ENCODE data around the gene ADCYAP1R1.

Gene ADCYAP1R1

GRCh38 chr7:31133497-31133896, 81.4 kb downstream of the ADCYAP1R1 start:
- Histone ChIP-seq H3K9ac (ENCODE audit: low read depth, low read length, poor library complexity) (no peak overlapping the region), H3K27me3 (ENCODE audit: control insufficient read depth in 3 of 3, insufficient read depth in 3 of 3, low read depth in 1 of 3, low read length in 3 of 3) (no peaks in the 10 kb centered on the region), H3K9me3 (replicated peaks in 1 of 2; ENCODE audit: control insufficient read depth in 2 of 2, insufficient read depth in 1 of 2, low read depth in 1 of 2, low read length in 2 of 2) (no peaks in the 10 kb centered on the region), H2BK12ac (ENCODE audit: low read length) (no peak overlapping the region), H2AFZ (ENCODE audit: low read length) (no peak overlapping the region), H2BK5ac (ENCODE audit: low read length) (no peak overlapping the region), H2AK5ac (ENCODE audit: low read depth, low read length) (no peak overlapping the region), H3K4ac (ENCODE audit: low read length) (no peak overlapping the region), H4K91ac (ENCODE audit: low read depth, low read length, poor library complexity) (no peak overlapping the region), H3K4me2 (ENCODE audit: insufficient read depth, low read length, poor library complexity, severe bottlenecking) (no peak overlapping the region), H3K79me1 (ENCODE audit: low read depth, low read length) (no peaks in the 10 kb centered on the region), H3K18ac (ENCODE audit: low read length) (no peak overlapping the region), H2BK120ac (ENCODE audit: low read depth, low read length) (no peak overlapping the region), H3K14ac (ENCODE audit: low read length) (no peak overlapping the region), H4K8ac (ENCODE audit: low read depth, low read length) (no peak overlapping the region), H2BK15ac (ENCODE audit: low read length) (no peak overlapping the region), H3K36me3 (replicated peaks in 1 of 2; ENCODE audit: control insufficient read depth in 2 of 2, insufficient read depth in 2 of 2, low read length in 2 of 2) (no peaks in the 10 kb centered on the region), H3K4me1 (ENCODE audit: control insufficient read depth in 2 of 2, insufficient read depth in 1 of 2, low read depth in 1 of 2, low read length in 2 of 2) (peaks cover 0 to 2% of the 10 kb centered on the region in 2 donors), H3K4me3 (ENCODE audit: low read length in 2 of 2) (no peak overlapping the region), H3K27ac (replicated peaks; ENCODE audit: low read length) (no peak overlapping the region), H3K23ac (ENCODE audit: low read depth, low read length, poor library complexity) (no peak overlapping the region)
- no peak for DNase-seq (ENCODE audit: low spot score)
- WGBS, 2 donors (ENCODE audit: extremely low coverage in 2 of 2, insufficient read length in 2 of 2, insufficient replicate concordance in 1 of 2) = no CpG with 5 or more reads among the region's 3 CpGs

DNA sequence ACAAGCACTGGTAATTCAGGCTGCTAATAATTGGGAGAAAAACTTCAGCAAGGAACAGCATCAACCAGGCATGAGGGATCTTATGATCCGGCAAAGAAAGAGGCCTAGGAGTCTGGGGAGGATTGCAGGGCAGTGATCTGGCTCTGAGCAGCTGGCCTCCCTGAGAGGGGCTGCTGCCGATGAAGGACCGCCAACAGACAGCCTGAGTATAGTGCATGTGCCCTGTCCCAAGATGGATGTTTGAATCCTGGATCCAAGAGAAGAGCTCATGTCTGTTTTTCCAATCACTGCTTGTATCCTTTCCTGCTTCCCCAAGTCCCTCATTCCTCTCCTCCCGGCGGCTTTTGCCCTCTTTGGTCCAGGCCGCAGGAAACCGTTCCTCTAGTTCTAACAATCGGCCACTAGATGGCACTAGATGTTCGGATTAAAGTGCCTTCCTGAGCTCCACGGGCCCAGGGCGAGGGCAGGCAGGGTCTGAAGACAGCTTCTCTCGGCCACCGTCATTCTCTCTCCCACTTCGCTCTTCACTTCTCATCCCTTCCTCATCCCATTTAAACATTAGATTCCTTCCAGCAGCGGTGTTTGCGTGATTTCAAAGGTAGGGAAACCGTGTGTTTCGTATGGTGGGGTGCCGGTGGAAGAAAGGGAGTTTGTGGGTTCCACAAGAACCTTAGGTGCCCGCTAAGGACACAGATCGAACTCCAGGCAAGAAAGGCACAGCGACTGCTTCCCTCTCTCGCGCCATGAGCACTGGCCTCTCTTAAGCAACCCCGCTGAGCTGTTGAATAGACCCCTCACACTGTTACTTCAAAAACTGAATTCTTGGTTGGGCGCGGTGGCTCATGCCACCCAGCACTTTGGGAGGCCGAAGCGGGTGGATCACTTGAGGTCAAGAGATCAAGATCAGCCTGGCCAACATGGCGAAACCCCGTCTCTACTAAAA, 82.4 kb downstream of the ADCYAP1R1 start:
- peak overlapping the region; percentile 73 for H2AFZ ChIP-seq (ENCODE audit: low read length)
- H4K91ac ChIP-seq (ENCODE audit: low read depth, low read length, poor library complexity) = no peak overlapping the region
- no peaks in the 10 kb centered on the region for H3K27me3 ChIP-seq (ENCODE audit: control insufficient read depth in 3 of 3, insufficient read depth in 3 of 3, low read depth in 1 of 3, low read length in 3 of 3)
- no peak overlapping the region for H3K23ac ChIP-seq (ENCODE audit: low read depth, low read length, poor library complexity)
- H4K8ac ChIP-seq (ENCODE audit: low read depth, low read length) = no peak overlapping the region
- no peak overlapping the region for H3K4ac ChIP-seq (ENCODE audit: low read length)
- DNase-seq (ENCODE audit: low spot score) = peak; percentile 82
- no peak overlapping the region for H2BK5ac ChIP-seq (ENCODE audit: low read length)
- no CpG with 5 or more reads among the region's 31 CpGs for WGBS, 2 donors (ENCODE audit: extremely low coverage in 2 of 2, insufficient read length in 2 of 2, insufficient replicate concordance in 1 of 2)
- H3K79me1 ChIP-seq (ENCODE audit: low read depth, low read length) = no peaks in the 10 kb centered on the region
- no peak overlapping the region for H3K27ac ChIP-seq (replicated peaks; ENCODE audit: low read length)
- no peak overlapping the region for H2AK5ac ChIP-seq (ENCODE audit: low read depth, low read length)
- H3K9ac ChIP-seq (ENCODE audit: low read depth, low read length, poor library complexity) = no peak overlapping the region
- H3K14ac ChIP-seq (ENCODE audit: low read length) = no peak overlapping the region
- no peak overlapping the region for H2BK15ac ChIP-seq (ENCODE audit: low read length)
- no peak overlapping the region for H3K18ac ChIP-seq (ENCODE audit: low read length)
- no peak overlapping the region for H3K4me2 ChIP-seq (ENCODE audit: insufficient read depth, low read length, poor library complexity, severe bottlenecking)
- H2BK12ac ChIP-seq (ENCODE audit: low read length) = no peak overlapping the region
- no peak overlapping the region for H2BK120ac ChIP-seq (ENCODE audit: low read depth, low read length)
- H3K36me3 ChIP-seq (replicated peaks in 1 of 2; ENCODE audit: control insufficient read depth in 2 of 2, insufficient read depth in 2 of 2, low read length in 2 of 2) = no peaks in the 10 kb centered on the region
- H3K4me3 ChIP-seq (ENCODE audit: low read length in 2 of 2) = no peak overlapping the region
- H3K9me3 ChIP-seq (replicated peaks in 1 of 2; ENCODE audit: control insufficient read depth in 2 of 2, insufficient read depth in 1 of 2, low read depth in 1 of 2, low read length in 2 of 2) = no peaks in the 10 kb centered on the region
- peaks cover 0 to 2% of the 10 kb centered on the region in 2 donors for H3K4me1 ChIP-seq (ENCODE audit: control insufficient read depth in 2 of 2, insufficient read depth in 1 of 2, low read depth in 1 of 2, low read length in 2 of 2)

- Histone ChIP-seq H3K36me3 (replicated peaks in 1 of 2; ENCODE audit: control insufficient read depth in 2 of 2, insufficient read depth in 2 of 2, low read length in 2 of 2) (no peaks in the 10 kb centered on the region), H3K27me3 (ENCODE audit: control insufficient read depth in 3 of 3, insufficient read depth in 3 of 3, low read depth in 1 of 3, low read length in 3 of 3) (no peaks in the 10 kb centered on the region), H2BK15ac (ENCODE audit: low read length) (no peak overlapping the region), H2BK12ac (ENCODE audit: low read length) (no peak overlapping the region), H4K8ac (ENCODE audit: low read depth, low read length) (no peak overlapping the region), H2BK5ac (ENCODE audit: low read length) (no peak overlapping the region), H2BK120ac (ENCODE audit: low read depth, low read length) (no peak overlapping the region), H4K91ac (ENCODE audit: low read depth, low read length, poor library complexity) (no peak overlapping the region), H3K4me1 (ENCODE audit: control insufficient read depth in 2 of 2, insufficient read depth in 1 of 2, low read depth in 1 of 2, low read length in 2 of 2) (peaks cover 0 to 2% of the 10 kb centered on the region in 2 donors), H3K18ac (ENCODE audit: low read length) (no peak overlapping the region), H2AK5ac (ENCODE audit: low read depth, low read length) (no peak overlapping the region), H3K9ac (ENCODE audit: low read depth, low read length, poor library complexity) (no peak overlapping the region), H2AFZ (ENCODE audit: low read length) (no peak overlapping the region), H3K79me1 (ENCODE audit: low read depth, low read length) (no peaks in the 10 kb centered on the region), H3K27ac (replicated peaks; ENCODE audit: low read length) (no peak overlapping the region), H3K9me3 (replicated peaks in 1 of 2; ENCODE audit: control insufficient read depth in 2 of 2, insufficient read depth in 1 of 2, low read depth in 1 of 2, low read length in 2 of 2) (no peaks in the 10 kb centered on the region), H3K4me3 (ENCODE audit: low read length in 2 of 2) (no peak overlapping the region), H3K23ac (ENCODE audit: low read depth, low read length, poor library complexity) (no peak overlapping the region), H3K14ac (ENCODE audit: low read length) (no peak overlapping the region), H3K4me2 (ENCODE audit: insufficient read depth, low read length, poor library complexity, severe bottlenecking) (no peak overlapping the region), H3K4ac (ENCODE audit: low read length) (no peak overlapping the region)
- WGBS, 2 donors (ENCODE audit: extremely low coverage in 2 of 2, insufficient read length in 2 of 2, insufficient replicate concordance in 1 of 2) = no CpG with 5 or more reads among the region's 7 CpGs
- DNase-seq (ENCODE audit: low spot score) = no peak
Measured at GRCh38 chr7:31137234-31137633, 85.1 kb downstream of the ADCYAP1R1 start.

DNA sequence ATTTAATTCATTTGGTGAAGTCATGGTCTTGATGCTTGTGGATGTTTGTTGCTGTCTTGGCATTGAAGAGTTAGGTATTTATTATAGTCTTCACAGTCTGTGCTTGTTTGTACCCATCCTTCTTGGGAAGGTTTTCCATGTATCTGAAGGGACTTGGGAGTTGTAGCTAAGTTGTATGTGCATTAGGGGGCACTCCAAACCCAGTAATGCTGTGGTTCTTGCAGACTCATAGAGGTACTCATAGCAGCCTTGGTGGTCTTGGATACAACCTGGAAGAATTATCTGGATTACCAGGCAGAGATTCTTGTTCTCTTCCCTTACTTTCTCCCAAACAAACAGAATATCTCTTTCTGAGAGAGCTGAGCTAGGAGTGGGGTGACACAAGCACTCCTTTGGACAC, 93.2 kb downstream of the ADCYAP1R1 start:
- Histone ChIP-seq H3K79me1 (ENCODE audit: low read depth, low read length) (no peaks in the 10 kb centered on the region), H3K27me3 (ENCODE audit: control insufficient read depth in 3 of 3, insufficient read depth in 3 of 3, low read depth in 1 of 3, low read length in 3 of 3) (no peaks in the 10 kb centered on the region), H2BK15ac (ENCODE audit: low read length) (no peak overlapping the region), H2BK120ac (ENCODE audit: low read depth, low read length) (no peak overlapping the region), H4K8ac (ENCODE audit: low read depth, low read length) (no peak overlapping the region), H3K27ac (replicated peaks; ENCODE audit: low read length) (no peak overlapping the region), H3K4ac (ENCODE audit: low read length) (no peak overlapping the region), H3K9me3 (replicated peaks in 1 of 2; ENCODE audit: control insufficient read depth in 2 of 2, insufficient read depth in 1 of 2, low read depth in 1 of 2, low read length in 2 of 2) (peaks cover 0 to 1% of the 10 kb centered on the region in 2 donors), H3K18ac (ENCODE audit: low read length) (no peak overlapping the region), H3K14ac (ENCODE audit: low read length) (no peak overlapping the region), H3K36me3 (replicated peaks in 1 of 2; ENCODE audit: control insufficient read depth in 2 of 2, insufficient read depth in 2 of 2, low read length in 2 of 2) (no peaks in the 10 kb centered on the region), H4K91ac (ENCODE audit: low read depth, low read length, poor library complexity) (no peak overlapping the region), H3K4me3 (ENCODE audit: low read length in 2 of 2) (no peak overlapping the region), H3K4me2 (ENCODE audit: insufficient read depth, low read length, poor library complexity, severe bottlenecking) (no peak overlapping the region), H2AFZ (ENCODE audit: low read length) (no peak overlapping the region), H2BK5ac (ENCODE audit: low read length) (no peak overlapping the region), H3K23ac (ENCODE audit: low read depth, low read length, poor library complexity) (no peak overlapping the region), H2BK12ac (ENCODE audit: low read length) (no peak overlapping the region), H3K4me1 (ENCODE audit: control insufficient read depth in 2 of 2, insufficient read depth in 1 of 2, low read depth in 1 of 2, low read length in 2 of 2) (no peaks in the 10 kb centered on the region), H3K9ac (ENCODE audit: low read depth, low read length, poor library complexity) (no peak overlapping the region), H2AK5ac (ENCODE audit: low read depth, low read length) (no peak overlapping the region)
- DNase-seq (ENCODE audit: low spot score) = no peak

Data from neuronal stem cell (in vitro differentiated cells).